OCI-LY1 (cell line): ENCODE measurements around the gene ELL.
"Not testable (repeated sequence)": the region's sequence is repeated elsewhere in the genome, so short reads cannot be mapped to it uniquely, and the experiment has no call there.

Source experiments
- H2AFZ ChIP-seq: fragments of 200-600 bp; sonication (generic), shearing (Covaris generic); 2 replicates; pipeline ENCODE4 v1.6.0; 2014; ENCODE audit warnings: antibody characterized with exemption, mild to moderate bottlenecking, low read length
- H3F3A ChIP-seq: fragments of 200-600 bp; sonication (generic), shearing (Covaris generic); 2 replicates; pipeline ENCODE4 v1.6.0; 2014; ENCODE audit warnings: mild to moderate bottlenecking, antibody characterized with exemption, low read length, moderate library complexity; ENCODE audit not compliant: insufficient read depth
- H3K27ac ChIP-seq: fragments of 200-600 bp; sonication (generic); 2 replicates; pipeline ENCODE4 v1.5.1; 2014; ENCODE audit warnings: low read length, mixed run types, mild to moderate bottlenecking, low read depth; ENCODE audit not compliant: poor library complexity, severe bottlenecking
- H3K27me3 ChIP-seq: fragments of 200-600 bp; sonication (generic); 2 replicates; pipeline ENCODE4 v1.6.0; 2014; ENCODE audit warnings: antibody characterized with exemption, mild to moderate bottlenecking, low read length, moderate library complexity; ENCODE audit not compliant: insufficient read depth
- H3K36me3 ChIP-seq: fragments of 200-600 bp; sonication (generic); 2 replicates; pipeline ENCODE4 v1.6.1; 2014; ENCODE audit warnings: mild to moderate bottlenecking, antibody characterized with exemption, low read length, moderate library complexity, mixed read lengths; ENCODE audit not compliant: insufficient read depth
- H3K4me1 ChIP-seq: fragments of 200-600 bp; sonication (generic); 2 replicates; pipeline ENCODE4 v1.5.1; 2014; ENCODE audit warnings: mild to moderate bottlenecking, low read length, moderate library complexity; ENCODE audit not compliant: insufficient read depth, severe bottlenecking
- H3K4me2 ChIP-seq: fragments of 200-600 bp; sonication (generic), shearing (Covaris generic); 2 replicates; pipeline ENCODE4 v1.6.1; 2014; ENCODE audit warnings: low read length
- H3K4me3 ChIP-seq: fragments of 200-600 bp; sonication (generic); 2 replicates; pipeline ENCODE4 v1.5.1; 2014; ENCODE audit warnings: low read length, low read depth, mild to moderate bottlenecking, mixed read lengths; ENCODE audit not compliant: poor library complexity, severe bottlenecking
- H3K79me2 ChIP-seq: fragments of 200-600 bp; shearing (Covaris generic); 2 replicates; pipeline ENCODE4 v1.6.1; 2016; ENCODE audit warnings: mixed run types, low read length, mixed read lengths; ENCODE audit not compliant: insufficient read depth
- H3K9ac ChIP-seq: fragments of 200-600 bp; sonication (generic), shearing (Covaris generic); 2 replicates; pipeline ENCODE4 v1.6.1; 2014; ENCODE audit warnings: mild to moderate bottlenecking, low read length, mixed read lengths
- H3K9me2 ChIP-seq: fragments of 200-600 bp; sonication (generic), shearing (Covaris generic); 2 replicates; pipeline ENCODE4 v1.6.1; 2014; ENCODE audit warnings: low read depth, mild to moderate bottlenecking, low read length, mixed read lengths
- H3K9me3 ChIP-seq: fragments of 200-600 bp; shearing (Covaris generic); 2 replicates; pipeline ENCODE4 v1.6.1; 2014; ENCODE audit warnings: low read length, mixed read lengths
- H4K20me1 ChIP-seq: fragments of 200-600 bp; sonication (generic), shearing (Covaris generic); 2 replicates; pipeline ENCODE4 v1.6.0; 2016; ENCODE audit warnings: mild to moderate bottlenecking, low read length; ENCODE audit not compliant: insufficient read depth
- EZH2 ChIP-seq: fragments of 200-600 bp; sonication (generic), shearing (Covaris generic); IDR thresholded peaks from 2 replicates; pipeline ENCODE4 v1.8.0; 2017; ENCODE audit warnings: borderline replicate concordance, mixed run types, mild to moderate bottlenecking, antibody characterized with exemption, low read length, moderate library complexity, mixed read lengths
- TF ChIP-seq, protein P1 (sequence below): fragments of 200-600 bp; sonication (generic), shearing (Covaris generic); IDR thresholded peaks from 2 replicates; pipeline ENCODE4 v1.5.1; 2017; ENCODE audit warnings: mild to moderate bottlenecking, antibody characterized with exemption, low read length, moderate library complexity, mixed read lengths

ELL gene

DNA sequence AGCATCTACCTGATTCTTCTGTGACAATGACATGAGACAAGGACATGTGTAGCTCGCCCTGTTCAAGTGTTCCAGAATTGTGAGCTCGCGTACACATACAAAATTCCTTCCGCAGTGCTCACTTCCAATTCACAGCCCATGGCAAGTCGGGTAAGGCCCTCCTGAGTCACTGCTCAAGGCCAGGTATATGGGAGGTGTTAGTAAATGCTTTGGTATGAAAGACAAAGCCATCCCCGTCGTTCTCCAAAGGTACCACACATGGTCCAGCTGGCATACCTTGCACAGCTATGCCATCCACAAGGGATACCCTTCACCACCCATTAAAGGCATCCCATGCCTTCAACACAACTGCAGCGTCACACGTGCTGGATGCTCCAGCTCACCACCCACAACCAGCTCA, 4.4 kb upstream of the ELL start:
- no peaks in the 10 kb centered on the region for H3K9me2 ChIP-seq
- H3K27ac ChIP-seq: no peak overlapping the region
- H3K4me1 ChIP-seq: peaks cover 5% of the 10 kb centered on the region
- H3K27me3 ChIP-seq: no peaks in the 10 kb centered on the region
- H3F3A ChIP-seq: no peaks in the 10 kb centered on the region
- H3K79me2 ChIP-seq: no peaks in the 10 kb centered on the region
- no peaks in the 10 kb centered on the region for H4K20me1 ChIP-seq
- H3K9me3 ChIP-seq: no peaks in the 10 kb centered on the region
- H3K36me3 ChIP-seq: no peaks in the 10 kb centered on the region
- no peak overlapping the region for H2AFZ ChIP-seq
- H3K9ac ChIP-seq: no peak overlapping the region
- H3K4me3 ChIP-seq: no peak overlapping the region
- TF ChIP-seq, protein P1, sequence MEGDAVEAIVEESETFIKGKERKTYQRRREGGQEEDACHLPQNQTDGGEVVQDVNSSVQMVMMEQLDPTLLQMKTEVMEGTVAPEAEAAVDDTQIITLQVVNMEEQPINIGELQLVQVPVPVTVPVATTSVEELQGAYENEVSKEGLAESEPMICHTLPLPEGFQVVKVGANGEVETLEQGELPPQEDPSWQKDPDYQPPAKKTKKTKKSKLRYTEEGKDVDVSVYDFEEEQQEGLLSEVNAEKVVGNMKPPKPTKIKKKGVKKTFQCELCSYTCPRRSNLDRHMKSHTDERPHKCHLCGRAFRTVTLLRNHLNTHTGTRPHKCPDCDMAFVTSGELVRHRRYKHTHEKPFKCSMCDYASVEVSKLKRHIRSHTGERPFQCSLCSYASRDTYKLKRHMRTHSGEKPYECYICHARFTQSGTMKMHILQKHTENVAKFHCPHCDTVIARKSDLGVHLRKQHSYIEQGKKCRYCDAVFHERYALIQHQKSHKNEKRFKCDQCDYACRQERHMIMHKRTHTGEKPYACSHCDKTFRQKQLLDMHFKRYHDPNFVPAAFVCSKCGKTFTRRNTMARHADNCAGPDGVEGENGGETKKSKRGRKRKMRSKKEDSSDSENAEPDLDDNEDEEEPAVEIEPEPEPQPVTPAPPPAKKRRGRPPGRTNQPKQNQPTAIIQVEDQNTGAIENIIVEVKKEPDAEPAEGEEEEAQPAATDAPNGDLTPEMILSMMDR: no peak
- no peak for TF ChIP-seq EZH2
- H3K4me2 ChIP-seq: no peak overlapping the region

DNA sequence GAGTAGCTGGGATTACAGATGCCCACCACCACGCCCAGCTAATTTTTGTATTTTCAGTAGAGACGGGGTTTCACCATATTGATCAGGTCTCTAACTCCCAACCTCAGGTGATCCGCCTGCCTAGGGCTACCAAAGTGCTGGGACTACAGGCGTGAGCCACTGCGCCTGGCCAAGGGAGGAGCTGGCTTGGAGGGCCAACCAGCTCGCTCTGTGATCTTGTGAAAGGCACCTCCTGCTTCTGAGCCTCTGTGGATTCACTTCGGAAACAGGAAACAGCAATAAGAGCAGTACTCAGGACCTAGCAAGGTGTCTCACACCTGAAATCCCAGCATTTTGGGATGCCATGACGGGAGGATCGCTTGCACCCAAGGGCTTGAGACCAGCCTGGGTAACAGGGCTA, 2.0 kb upstream of the ELL start:
- Histone ChIP-seq H3K4me2 (no peak overlapping the region), H3K4me3 (no peak overlapping the region), H3F3A (no peaks in the 10 kb centered on the region), H3K27ac (no peak overlapping the region), H2AFZ (no peak overlapping the region), H4K20me1 (no peaks in the 10 kb centered on the region), H3K36me3 (peaks cover 4% of the 10 kb centered on the region; the same call in 1 of the 2 replicates), H3K79me2 (peaks cover 14% of the 10 kb centered on the region), H3K9me3 (no peaks in the 10 kb centered on the region), H3K9me2 (no peaks in the 10 kb centered on the region), H3K27me3 (no peaks in the 10 kb centered on the region), H3K9ac (no peak overlapping the region), H3K4me1 (peaks cover 21% of the 10 kb centered on the region)
- TF ChIP-seq EZH2: no peak
- TF ChIP-seq, protein P1: no peak

DNA sequence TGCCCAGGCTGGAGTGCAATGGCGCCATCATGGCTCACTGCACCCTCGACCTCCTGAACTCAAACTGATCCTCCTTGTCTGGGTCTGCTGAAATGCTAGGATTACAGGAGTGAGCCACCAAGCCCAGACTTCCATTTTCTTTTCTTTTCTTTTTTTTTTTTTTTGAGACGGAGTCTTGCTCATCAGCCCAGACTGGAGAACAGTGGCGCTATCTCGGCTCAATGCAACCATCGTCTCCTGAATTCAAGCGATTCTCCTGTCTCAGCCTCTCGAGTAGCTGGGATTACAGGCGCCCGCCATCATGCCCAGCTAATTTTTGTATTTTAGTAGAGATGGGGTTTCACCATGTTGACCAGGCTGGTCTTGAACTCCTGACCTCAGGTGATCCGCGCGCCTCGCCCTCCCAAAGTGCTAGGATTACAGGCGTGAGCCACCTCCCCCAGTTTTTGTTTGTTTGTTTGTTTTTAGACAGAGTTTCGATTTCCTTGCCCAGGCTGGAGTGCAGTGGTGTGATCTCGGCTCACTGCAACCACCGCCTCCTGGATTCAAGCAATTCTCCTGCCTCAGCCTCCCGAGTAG, 1.1 kb upstream of the ELL start:
- peaks cover 24% of the 10 kb centered on the region for H3K4me1 ChIP-seq
- not testable (repeated sequence) for H2AFZ ChIP-seq, H3K36me3 ChIP-seq, H3K9me2 ChIP-seq, H3F3A ChIP-seq, H3K27me3 ChIP-seq, H3K9ac ChIP-seq, H3K27ac ChIP-seq, H3K9me3 ChIP-seq, H4K20me1 ChIP-seq
- peaks cover 16% of the 10 kb centered on the region for H3K79me2 ChIP-seq
- H3K4me2 ChIP-seq: peak overlapping the region; percentile 46
- H3K4me3 ChIP-seq: peak overlapping the region; percentile 42
